Psoas muscle (tissue), 8 donors: ENCODE results near the gene SLC6A7. TPM values are rescaled to one million over a fixed set of nuclear protein-coding genes. Genes with fewer than 3 reads are reported as not detected.

ENCODE experiments used
- ATAC-seq, 4 donors: fragments of 200-7000 bp; cut with Tn5 transposase; one replicate each; pipeline ENCODE4 v1.9.1; 2020; ENCODE audit warnings: moderate library complexity in 3 of 4, mild to moderate bottlenecking in 2 of 4
- DNase-seq, 2 donors: peaks; one replicate each; pipeline ENCODE4 v3.0.0-alpha.2; 2020
- H3K27ac ChIP-seq: fragments of 200-600 bp; one replicate; pipeline ENCODE4 v1.8.0; 2022
- H3K27me3 ChIP-seq, 3 donors: fragments of 200-600 bp in 1 of 3; one replicate each; pipeline versions ENCODE4 v1.6.1 to v1.8.0; 2013 to 2022; ENCODE audit warnings: low read length in 2 of 3, mild to moderate bottlenecking in 2 of 3, moderate library complexity in 1 of 3; ENCODE audit not compliant: insufficient read depth in 3 of 3
- H3K36me3 ChIP-seq, 2 donors: fragments of 200-600 bp in 1 of 2; one replicate each; pipeline versions ENCODE4 v1.6.1 to v1.8.0; 2013 to 2022; ENCODE audit warnings: low read depth in 1 of 2, mild to moderate bottlenecking in 1 of 2, moderate library complexity in 1 of 2; ENCODE audit not compliant: insufficient read depth in 1 of 2
- H3K4me1 ChIP-seq: fragments of 200-600 bp; one replicate; pipeline ENCODE4 v1.8.0; 2022
- H3K4me3 ChIP-seq: fragments of 200-600 bp; one replicate; pipeline ENCODE4 v1.8.0; 2022; ENCODE audit warnings: mild to moderate bottlenecking
- H3K9me3 ChIP-seq: fragments of 200-600 bp; one replicate; pipeline ENCODE4 v1.8.0; 2022
- CTCF ChIP-seq: fragments of 200-600 bp; IDR thresholded peaks from one replicate; pipeline ENCODE4 v1.8.0; 2022; ENCODE audit warnings: antibody characterized with exemption
- WGBS, 3 donors: extraction: QIAGEN DNeasy Blood & Tissue Kit; methylation state at CpG; one replicate each; pipeline versions ENCODE4 v1.1.6 to v1.1.7; 2013; 5-methylcytosine and 5-hydroxymethylcytosine counted together
- intact Hi-C, 2 donors: fragments of 100-400 bp; cut with DNase I; formaldehyde crosslinking; loops; one replicate each; pipeline versions ENCODE4 v1.11.0 to v1.14.2; 2022
- polyA plus RNA-seq, 3 donors: library from polyadenylated mRNA; stranded (reverse); fragments of 200-250 nt; gene quantifications; one replicate each; pipeline ENCODE4 v1.2.3, GENCODE V29; 2013
- total RNA-seq, 4 donors: library from RNA; stranded (reverse); fragmentation: NEBNext Ultra II Directional in 2 of 4; extraction: Animal tissue kit (Norgen Biotek cat#: 25700) in 2 of 4; gene quantifications; one replicate each; pipeline versions ENCODE4 v1.2.1 to v1.2.4, GENCODE V29; 2021 to 2023
- donor health status: healthy with polysubstance abuse.
- donor health status: DM: no; HTN: no; CAD: no; lungs with moderate emphysema.
- donor health status: Bipolar disorder and iron deficiency.
- donor health status: healthy.
- donor health status: DM: yes; HTN: yes; CAD: no.
- donor health status: DM: no; HTN: no; CAD: no.
- donor health status: DM: no; HTN: no; CAD: no.
- donor health status: DM: yes; HTN: yes; CAD: no.

SLC6A7 gene
- total and polyA plus RNA-seq, 7 donors = not detected

- peaks cover 3% of the 10 kb centered on the region for H3K4me1 ChIP-seq
- WGBS, 3 donors = 76 to 77% (median 76%) methylated on average over 3 of the region's 3 CpGs
- intact Hi-C loops = no loop called here
- H3K4me3 ChIP-seq = peak overlapping the region; percentile 34
- DNase-seq (no peak), ATAC-seq (no peak)
- no peaks in the 10 kb centered on the region for H3K27me3 ChIP-seq
- peak overlapping the region; percentile 72 for H3K27ac ChIP-seq
- no peaks in the 10 kb centered on the region for H3K36me3 ChIP-seq
- H3K9me3 ChIP-seq = no peaks in the 10 kb centered on the region
- no peak for TF ChIP-seq CTCF
These were observed 32.7 kb upstream of the SLC6A7 start for GRCh38 chr5:150157168-150157567.

GRCh38 chr5:150158170-150158949, 31.5 kb upstream of the SLC6A7 start:
- H3K4me3 ChIP-seq = peak overlapping the region; percentile 34
- no peaks in the 10 kb centered on the region for H3K9me3 ChIP-seq

GRCh38 chr5:150159031-150159430, 30.8 kb upstream of the SLC6A7 start:
- DNase-seq = no peak
- ATAC-seq = no peak
- peak overlapping the region; percentile 56 for H3K27ac ChIP-seq
- H3K4me1 ChIP-seq = peaks cover 13% of the 10 kb centered on the region
- TF ChIP-seq CTCF = no peak
- intact Hi-C loops = no loop called here
- H3K36me3 ChIP-seq = no peaks in the 10 kb centered on the region
- 74 to 81% (median 75%) methylated on average over 6 of the region's 6 CpGs for WGBS, 3 donors
- H3K9me3 ChIP-seq = no peaks in the 10 kb centered on the region
- H3K4me3 ChIP-seq = peak overlapping the region; percentile 34
- H3K27me3 ChIP-seq = no peaks in the 10 kb centered on the region

More at GRCh38 chr5:150158170-150158949, 31.5 kb upstream of the SLC6A7 start:
- DNase-seq (peak; percentile 55 to 72), ATAC-seq (peak in 1 of 4 donors; percentile 12)
- Histone ChIP-seq H3K27me3 (no peaks in the 10 kb centered on the region), H3K27ac (peak overlapping the region; percentile 56), H3K36me3 (no peaks in the 10 kb centered on the region), H3K4me1 (peaks cover 7% of the 10 kb centered on the region)
- intact Hi-C loops = no loop called here
- no peak for TF ChIP-seq CTCF
- 57 to 60% (median 59%) methylated on average over 12 of the region's 12 CpGs for WGBS, 3 donors

- peak in 1 of 4 donors; percentile 4 for ATAC-seq
- TF ChIP-seq CTCF = no peak
These were observed 30.1 kb upstream of the SLC6A7 start for GRCh38 chr5:150159741-150160179.

More at GRCh38 chr5:150159741-150160179, 30.1 kb upstream of the SLC6A7 start:
- Histone ChIP-seq H3K27ac (peak overlapping the region; percentile 66), H3K27me3 (no peaks in the 10 kb centered on the region), H3K9me3 (no peaks in the 10 kb centered on the region), H3K4me3 (no peak overlapping the region), H3K4me1 (peaks cover 19% of the 10 kb centered on the region), H3K36me3 (no peaks in the 10 kb centered on the region)
- DNase-seq = peak; percentile 64 to 76
- WGBS, 3 donors = 64 to 77% (median 72%) methylated on average over 9 of the region's 9 CpGs
- intact Hi-C loops = loop anchor here (2.0 to 10.0 kb wide), 3 partner anchors 57 to 195 kb away; partner anchors contain the start of gene TCOF1 (in 1 of the 2)
